ENCODE data around the gene SRGN.
A peak's percentile ranks its signal among the peaks of the same experiment; 100 is the strongest.
"Not testable (repeated sequence)": the region's sequence is repeated elsewhere in the genome, so short reads cannot be mapped to it uniquely, and the experiment has no call there.

SRGN gene

GRCh38 chr10:69091143-69091651 is 3.3 kb downstream of the SRGN start:
- DNase-seq, result no peak

DNA sequence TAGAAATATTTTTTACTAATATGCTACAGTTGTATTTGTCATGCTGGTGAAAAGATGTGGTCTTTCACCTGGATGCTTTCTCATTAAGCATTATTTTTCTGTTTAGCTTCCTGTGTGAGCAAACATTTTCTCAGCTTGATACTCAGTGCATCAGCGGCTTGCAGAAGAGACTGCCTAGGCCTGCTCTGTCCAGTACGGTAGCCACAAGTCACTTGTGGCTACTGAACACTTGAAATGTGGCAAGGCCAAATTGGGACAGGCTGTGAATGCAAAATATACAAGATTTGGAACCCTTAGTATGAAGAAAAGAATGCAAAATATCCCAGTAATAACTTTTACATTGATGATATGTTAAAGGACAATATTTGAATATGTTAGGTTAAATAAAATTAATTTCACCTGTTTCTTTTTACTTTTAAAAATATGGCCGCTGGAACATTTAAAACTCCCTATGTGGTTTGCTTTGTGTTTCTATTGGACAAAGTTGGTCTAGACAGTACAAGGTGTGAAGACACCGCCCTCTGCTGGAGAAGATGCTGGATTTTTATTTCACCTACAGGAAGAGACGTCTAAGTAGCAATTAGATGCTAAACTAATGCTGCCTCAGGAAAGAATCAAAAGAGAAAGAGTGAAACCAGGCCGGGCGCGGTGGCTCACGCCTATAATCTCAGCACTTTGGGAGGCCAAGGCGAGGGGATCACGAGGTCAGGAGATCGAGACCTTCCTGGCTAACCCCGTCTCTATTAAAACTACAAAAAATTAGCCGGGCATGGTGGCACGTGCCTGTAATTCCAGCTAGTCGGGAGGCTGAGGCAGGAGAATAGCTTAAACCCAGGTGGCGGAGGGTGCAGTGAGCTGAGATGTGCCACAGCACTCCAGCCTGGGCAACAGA is 5.3 kb downstream of the SRGN start:
- peak; percentile 72 for DNase-seq

GRCh38 chr10:69093933-69094332 is 6.0 kb downstream of the SRGN start:
- no peak for DNase-seq

- no peak for DNase-seq
Measured at GRCh38 chr10:69096045-69096444, 8.1 kb downstream of the SRGN start.

- DNase-seq, result no peak
Measured at GRCh38 chr10:69097729-69098128, 9.8 kb downstream of the SRGN start.

- no peak for DNase-seq
Measured at GRCh38 chr10:69100136-69100872, 12.4 kb downstream of the SRGN start.

DNA sequence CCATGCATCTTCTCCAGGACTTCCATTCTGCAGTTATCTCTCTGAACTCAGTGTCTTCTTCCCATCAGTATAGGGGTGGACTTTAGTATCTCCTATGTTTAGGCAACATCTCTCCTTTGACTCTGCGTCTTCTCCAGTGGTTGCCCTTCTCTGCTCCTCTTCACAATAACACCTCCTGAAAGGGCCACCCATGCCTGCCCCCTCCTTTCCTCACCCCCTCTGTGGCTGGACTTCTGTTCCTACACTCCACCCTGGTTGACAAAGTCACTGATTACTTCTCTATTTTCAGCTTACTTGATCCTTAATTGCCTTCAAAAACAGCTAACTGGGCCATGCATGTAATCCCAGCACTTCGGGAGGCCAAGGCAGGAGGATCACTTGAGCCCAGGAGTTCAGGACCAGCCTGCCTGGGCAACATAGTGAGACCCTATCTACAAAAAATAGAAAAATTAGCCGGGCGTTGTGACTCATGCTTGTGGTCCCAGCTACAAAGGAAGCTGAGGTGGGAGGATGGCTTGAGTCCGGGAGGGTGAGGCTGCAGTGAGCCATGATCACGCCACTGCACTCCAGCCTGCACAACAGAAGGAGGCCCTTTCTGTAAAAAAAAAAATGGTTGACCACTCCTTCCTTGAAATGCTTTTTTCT is 13.7 kb downstream of the SRGN start:
- no peak for DNase-seq

GRCh38 chr10:69102440-69102839 is 14.5 kb downstream of the SRGN start:
- no peak for DNase-seq

GRCh38 chr10:69103784-69104183 is 15.9 kb downstream of the SRGN start:
- no peak for DNase-seq

DNA sequence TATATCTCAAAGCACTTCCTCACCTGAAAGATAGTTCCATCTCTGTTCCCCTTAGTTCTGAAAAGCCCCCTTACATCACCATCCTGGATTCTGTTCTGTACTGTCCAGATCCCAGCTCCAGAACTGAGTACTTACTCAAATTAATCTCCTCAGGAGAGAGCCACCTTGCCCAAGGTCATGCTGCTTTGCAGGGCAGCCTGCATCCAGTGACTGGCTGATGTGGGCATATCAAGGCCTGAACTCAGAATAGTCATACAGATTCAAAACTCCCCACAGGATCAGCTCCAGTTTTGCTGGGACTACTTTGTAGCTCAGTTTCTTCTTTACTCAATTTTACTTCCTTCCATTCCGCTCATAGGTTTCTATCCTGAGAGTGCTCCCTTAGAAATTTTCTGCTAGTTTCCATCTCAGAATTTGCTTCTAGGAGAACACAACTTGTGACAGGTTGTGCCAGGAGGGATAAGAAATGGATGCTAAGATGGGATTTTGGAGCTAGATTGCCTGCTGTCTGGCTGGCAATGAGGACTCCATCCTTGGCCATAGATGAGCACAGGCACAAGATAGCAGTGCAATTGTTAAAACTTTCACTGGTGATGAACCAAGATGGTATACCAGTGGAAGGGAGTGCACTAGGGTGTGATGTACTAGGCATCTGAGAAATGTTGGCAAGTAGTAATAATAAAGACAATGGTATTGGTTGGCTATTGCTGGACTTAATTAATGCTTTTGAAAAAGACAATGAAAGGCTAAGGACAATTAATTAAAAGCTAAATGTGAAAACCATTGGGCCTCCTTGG is 17.3 kb downstream of the SRGN start:
- DNase-seq, result no peak

DNA sequence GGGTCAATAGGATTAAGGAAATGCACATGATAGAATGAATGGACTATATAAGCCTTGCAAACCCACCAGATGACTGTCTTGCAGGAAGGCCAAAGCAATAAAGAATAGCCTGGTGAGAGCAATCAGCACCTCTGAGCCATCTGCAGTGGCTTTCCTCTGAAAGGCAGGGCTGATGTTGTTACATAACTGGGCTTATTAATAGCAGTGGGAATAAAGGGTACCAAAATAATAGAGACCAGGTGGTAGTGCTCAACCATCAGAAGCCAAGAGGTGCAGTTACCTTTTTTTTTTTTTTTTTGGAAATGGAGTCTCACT is 19.2 kb downstream of the SRGN start:
- no peak for DNase-seq

- DNase-seq, result no peak
Measured at GRCh38 chr10:69107699-69108098, 19.8 kb downstream of the SRGN start.

GRCh38 chr10:69119896-69120295 is 32.0 kb downstream of the SRGN start:
- no peak for DNase-seq

GRCh38 chr10:69123306-69123746 is 35.4 kb downstream of the SRGN start:
- peak; percentile 76 for DNase-seq

DNA sequence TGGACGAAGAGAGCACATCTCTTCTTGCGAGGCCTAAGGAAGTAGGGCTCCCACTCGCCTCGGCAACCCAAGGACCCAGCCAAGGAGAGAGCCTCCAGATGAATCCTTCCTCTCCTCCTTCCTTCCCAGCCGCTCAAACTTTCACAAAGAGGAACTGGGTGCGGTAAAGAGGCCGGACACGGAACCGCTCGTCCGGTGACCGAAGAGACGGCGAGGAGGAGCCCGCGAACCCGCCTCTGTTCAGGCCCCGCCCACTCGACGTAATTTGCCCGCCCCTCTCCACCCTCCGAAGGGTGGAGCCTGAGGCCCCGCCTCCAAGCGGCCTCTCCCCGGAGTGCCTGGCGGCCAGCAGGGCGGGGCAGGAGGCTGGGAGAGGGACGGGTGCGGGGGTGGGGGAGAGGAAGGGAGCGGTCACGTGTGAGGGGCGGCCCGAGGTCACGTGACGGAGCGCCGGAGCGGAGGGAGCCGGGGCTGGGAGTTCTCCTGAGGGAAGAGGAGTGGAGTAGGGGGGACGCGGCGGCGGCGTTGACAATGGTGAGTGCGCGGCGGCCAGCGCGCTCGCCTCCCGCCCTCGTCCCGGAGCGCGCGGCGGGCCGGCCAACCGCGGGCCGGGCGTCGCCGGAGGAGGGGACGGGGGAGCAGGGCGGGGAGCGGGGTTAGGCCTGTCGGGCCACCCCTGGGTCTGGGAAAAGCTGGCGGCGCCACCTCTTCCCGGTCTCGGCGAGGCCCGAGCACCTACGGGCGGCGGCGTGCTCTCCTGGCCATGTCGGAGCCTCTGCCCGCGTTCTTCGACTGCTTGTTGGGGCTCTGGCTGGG is 36.1 kb downstream of the SRGN start, which contains the start of gene VPS26A:
Gene VPS26A (plus strand): TSS at position 432 of the 816 bp plus-strand sequence. CDS start 100 bp downstream, at position 532.
- peak; percentile 86 for DNase-seq

- peak; percentile 33 for DNase-seq
Measured at GRCh38 chr10:69124563-69125268, 36.8 kb downstream of the SRGN start.

- no peak for DNase-seq
Measured at GRCh38 chr10:69125554-69125953, 37.7 kb downstream of the SRGN start.

DNA sequence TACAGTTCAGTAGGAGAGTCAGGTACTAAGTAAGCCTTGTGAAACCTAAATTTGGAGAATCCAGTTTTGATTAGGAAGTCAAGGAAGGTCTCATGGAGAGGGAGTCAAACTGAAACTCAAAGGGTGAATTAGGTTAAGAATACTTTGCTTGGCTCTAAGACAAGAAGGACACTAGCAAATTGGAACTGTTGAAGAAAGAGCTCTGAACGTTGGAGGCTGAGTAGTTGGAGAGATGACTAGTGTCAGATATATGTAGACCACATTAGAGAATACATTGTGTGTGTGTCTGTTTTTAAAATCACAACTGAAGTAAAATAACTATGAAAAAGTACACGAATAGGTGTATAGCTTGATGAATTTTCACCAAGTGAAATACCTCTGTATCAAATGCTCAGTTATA is 42.3 kb downstream of the SRGN start:
- DNase-seq, result no peak

DNA sequence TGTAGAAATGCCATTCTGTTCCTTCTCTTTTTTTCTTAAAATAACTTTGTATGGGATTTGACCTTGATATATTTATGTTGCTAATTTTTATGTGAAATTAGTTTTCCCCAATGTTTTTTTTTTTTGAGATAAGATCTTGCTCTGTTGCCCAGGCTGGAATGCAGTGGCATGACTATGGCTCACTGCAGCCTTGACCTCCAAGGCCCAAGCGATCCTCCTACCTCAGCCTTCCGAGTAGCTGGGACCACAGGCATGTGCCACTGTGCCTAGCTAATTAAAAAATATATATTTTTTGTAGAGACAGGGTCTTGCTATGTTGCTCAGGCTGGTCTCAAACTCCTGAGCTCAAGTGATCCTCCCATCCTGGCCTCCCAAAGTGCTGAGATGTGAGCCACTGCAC is 52.1 kb downstream of the SRGN start:
- DNase-seq, result no peak

DNA sequence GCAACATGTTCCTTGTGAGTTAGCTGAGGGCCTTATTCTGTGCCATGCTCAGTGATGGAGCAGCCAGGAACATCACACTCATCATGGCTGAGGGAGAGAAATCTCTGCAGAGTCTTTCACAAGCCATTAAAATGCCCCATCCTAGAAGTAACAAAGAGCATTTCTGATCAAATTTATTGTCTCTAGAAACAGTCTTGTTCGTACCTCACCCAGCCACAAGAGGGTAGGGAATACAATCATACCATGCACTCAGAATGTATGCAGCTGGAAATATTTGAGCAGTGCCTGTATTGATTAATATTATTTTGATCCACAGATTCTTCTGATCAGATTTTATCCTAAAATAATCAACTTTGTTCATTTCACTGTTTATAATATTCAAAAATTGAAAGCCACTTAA is 53.4 kb downstream of the SRGN start:
- DNase-seq, result no peak

DNA sequence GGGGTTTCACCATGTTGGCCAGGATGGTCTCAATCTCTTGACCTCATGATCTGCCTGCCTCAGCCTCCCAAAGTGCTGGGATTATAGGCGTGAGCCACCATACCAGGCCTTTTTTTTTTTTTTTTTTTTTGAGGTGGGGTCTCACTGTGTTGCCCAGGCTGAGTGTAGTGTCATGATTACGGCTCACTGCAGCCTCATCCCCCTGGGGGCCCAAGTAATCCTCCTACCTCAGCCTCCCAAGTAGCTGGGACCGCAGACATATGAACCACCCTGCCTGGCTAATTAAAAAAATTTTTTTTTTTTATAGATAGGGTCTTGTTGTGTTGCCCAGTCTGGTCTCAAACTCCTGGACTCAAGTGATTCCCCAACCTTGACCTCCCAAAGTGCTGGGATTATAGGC is 54.2 kb downstream of the SRGN start:
- DNase-seq, result not testable (repeated sequence)

Data from NCI-H2171 treated with DMSO at 0.1 percent for 48 hours (cell line).